GM21529 (cell line): Measurements from ENCODE around the gene WFDC10A.
"Not testable (repeated sequence)": the region's sequence is repeated elsewhere in the genome, so short reads cannot be mapped to it uniquely, and the experiment has no call there.

Experiments
- ATAC-seq: cut with Tn5 transposase; IDR thresholded peaks from one replicate; pipeline ENCODE4 v1.9.1; 2021; ENCODE audit not compliant: unreplicated experiment

The WFDC10A gene

DNA sequence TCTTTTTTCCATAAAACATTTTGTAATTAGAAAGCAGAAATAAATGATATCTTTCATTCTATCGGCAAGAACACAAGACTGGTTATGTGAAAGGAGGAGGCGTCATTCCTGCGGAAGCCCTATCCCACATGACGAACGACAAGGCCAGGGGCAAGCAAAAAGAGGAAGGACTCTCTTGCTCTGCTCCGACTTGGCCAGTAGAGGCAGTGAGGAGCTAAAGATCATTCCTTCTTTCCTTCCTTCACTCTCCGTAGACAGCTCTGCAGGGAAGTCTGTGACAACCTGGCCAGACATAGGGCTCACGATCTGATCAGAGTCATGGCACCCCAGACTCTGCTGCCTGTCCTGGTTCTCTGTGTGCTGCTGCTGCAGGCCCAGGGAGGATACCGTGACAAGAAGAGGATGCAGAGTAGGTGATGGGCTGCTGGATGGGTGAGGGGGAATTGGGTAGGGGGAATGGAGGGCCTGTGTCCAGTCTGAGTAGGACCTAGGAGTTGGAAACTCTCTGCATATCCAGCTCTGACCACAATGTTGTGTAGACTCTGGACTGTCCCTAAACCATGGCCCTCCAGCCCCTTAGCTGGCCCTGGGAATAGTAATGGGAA, at the start of gene WFDC10A:
Gene WFDC10A, plus strand, starts transcription at position 244 of the 605 bp plus-strand sequence. Its CDS starts 75 bp downstream, at position 319.
- peak; percentile 53 for ATAC-seq

DNA sequence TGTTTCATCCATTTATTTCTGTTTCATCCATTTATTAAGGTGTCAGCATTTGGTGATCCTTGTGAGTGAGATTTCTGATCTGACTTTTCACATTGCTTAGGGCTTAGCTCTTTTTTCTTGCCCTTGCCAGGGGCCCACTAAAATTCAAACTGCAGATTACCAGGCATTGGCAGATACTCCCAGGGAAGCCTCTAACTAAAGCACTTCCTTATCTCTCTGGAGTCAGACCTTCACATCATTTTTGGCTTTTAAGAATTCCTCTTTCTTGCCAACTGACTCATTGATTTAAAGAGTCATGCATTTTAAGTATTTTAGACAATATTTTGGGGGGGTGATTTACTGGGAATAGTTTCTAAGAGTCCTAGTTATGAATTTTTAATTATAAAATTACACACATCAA, 47.8 kb upstream of the WFDC10A start:
- no peak for ATAC-seq

GRCh38 chr20:45583502-45583901, 46.0 kb upstream of the WFDC10A start:
- ATAC-seq = no peak

- not testable (repeated sequence) for ATAC-seq
Observed at GRCh38 chr20:45584294-45584693, 45.2 kb upstream of the WFDC10A start.

DNA sequence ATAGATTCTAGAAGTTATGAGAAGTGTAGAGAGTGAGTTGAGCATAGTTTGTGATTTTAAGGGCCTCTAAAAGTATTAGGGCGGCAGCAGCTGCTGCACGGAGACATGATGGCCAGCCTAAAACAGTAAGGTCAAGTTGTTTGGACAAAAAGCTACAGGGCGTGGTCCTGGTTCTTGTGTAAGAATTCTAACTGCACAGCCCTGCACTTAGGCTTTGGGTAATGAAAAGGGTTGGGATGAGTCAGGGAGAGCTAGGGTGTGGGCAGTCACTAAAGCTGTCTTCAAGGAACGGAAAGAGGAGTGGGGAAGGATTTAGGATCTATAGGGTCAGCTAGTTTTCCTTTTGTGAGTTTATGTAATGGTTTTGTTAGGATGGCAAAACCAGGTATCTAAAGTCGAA, 43.6 kb upstream of the WFDC10A start:
- ATAC-seq = not testable (repeated sequence)

DNA sequence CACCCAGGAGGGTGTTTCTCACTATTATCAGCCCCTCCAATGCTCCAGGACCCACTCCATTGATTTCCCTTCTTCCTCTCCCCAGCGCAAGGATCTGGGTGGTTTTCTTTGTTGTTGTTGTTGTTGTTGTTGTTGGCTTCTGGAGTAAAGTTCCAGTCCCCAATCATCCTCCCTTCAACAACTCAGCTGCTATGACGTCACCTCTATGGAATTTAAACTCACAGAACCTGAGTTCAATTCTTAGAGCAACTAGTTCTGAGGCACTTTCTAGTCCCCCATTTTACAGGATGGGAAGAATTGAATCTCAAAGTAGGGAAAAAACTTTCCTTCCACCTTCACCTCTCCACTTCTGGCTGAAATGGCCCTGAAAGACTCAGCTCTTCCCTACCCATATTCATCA, 40.7 kb upstream of the WFDC10A start:
- no peak for ATAC-seq

GRCh38 chr20:45589725-45590124, 39.8 kb upstream of the WFDC10A start:
- no peak for ATAC-seq

DNA sequence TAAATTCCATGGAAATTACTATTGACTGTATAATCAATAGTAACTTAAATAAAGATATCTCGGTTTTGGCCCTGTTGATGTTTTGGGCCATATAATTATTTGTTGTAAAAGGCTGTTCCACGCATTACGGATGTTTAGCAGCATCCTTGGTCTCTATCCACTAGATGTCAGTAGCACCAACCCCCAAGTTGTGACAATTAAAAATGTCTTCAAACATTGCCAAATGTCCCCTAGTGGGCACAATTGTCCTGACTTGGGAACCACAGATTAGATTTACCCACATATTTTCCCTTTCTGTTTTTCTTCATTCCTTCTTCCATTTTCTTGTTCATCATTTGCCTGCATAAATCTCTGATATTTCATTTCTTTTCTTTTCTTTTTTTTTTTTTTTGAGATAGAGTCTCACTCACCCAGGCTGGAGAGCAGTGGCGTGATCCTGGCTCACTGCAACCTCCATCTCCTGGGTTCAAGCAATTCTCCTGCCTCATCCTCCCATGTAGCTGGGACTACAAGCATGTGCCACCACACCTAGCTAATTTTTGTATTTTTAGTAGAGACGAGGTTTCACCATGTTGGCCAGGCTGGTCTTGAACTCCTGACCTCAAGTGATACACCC, 36.9 kb upstream of the WFDC10A start:
- ATAC-seq = no peak

- no peak for ATAC-seq
Observed at GRCh38 chr20:45593498-45593897, 36.0 kb upstream of the WFDC10A start.

DNA sequence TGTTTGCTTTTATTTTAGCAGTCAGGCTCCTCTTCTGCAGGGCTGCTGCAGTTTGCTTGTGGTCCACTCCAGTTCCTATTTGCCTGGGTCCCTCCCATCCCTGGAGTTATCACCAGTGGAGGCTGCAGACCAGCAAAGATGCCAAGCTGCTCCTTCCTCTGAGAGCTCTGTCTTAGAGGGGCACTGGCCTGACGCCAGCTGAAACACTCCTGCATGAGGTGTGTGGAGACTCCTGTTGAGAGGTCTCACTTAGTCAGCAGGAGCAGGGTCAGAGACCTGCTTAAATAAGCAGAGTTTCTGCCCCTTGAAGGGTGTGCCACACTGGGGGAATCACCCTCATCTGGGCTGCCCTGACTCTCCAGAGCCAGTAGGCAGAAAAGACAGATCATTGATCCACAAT, 34.3 kb upstream of the WFDC10A start:
- ATAC-seq = no peak

- ATAC-seq = no peak
Observed at GRCh38 chr20:45607810-45608209, 21.7 kb upstream of the WFDC10A start.

GRCh38 chr20:45611054-45611453, 18.5 kb upstream of the WFDC10A start:
- no peak for ATAC-seq

GRCh38 chr20:45612314-45612713, 17.2 kb upstream of the WFDC10A start:
- no peak for ATAC-seq

DNA sequence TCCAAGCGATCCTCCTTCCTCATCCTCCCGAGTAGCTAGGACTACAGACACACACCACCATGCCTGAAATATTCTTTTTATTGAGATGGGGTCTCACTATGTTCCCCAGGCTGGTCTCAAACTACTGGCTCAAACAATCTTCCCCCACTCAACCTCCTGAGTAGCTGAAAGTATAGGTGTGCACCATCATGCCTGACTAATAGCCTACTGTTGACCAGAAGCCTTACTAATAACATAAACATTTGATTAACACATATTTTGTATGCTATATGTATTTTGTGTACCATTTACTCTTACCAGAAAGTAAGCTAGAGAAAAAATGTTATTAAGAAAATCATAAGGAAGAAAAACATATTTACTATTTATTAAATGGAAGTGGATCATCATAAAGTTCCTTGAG, 11.9 kb upstream of the WFDC10A start:
- ATAC-seq = no peak

- no peak for ATAC-seq
Observed at GRCh38 chr20:45621593-45621992, 7.9 kb upstream of the WFDC10A start.

- ATAC-seq = no peak
Observed at GRCh38 chr20:45626540-45626939, 3.0 kb upstream of the WFDC10A start.

DNA sequence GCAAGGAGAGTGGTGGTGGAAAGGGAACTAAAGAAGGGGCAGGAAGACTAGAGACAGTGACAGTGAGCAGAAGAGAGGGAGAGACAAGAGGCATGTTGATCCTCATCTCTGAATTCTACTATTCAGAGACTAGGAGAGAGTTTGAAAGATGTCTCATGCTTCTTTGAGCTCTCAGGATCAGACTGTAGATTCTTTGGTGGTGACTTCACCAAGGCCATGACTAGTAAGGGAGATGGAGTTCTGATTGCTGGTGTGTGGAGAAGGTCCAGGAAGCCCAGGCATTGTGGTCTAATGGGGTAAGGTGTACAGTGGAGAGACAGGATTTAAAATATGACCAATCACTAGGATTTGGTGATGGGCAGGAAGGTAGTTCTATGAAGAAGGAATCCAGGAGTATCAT, 832 bp downstream of the WFDC10A start:
- ATAC-seq = no peak

GRCh38 chr20:45631184-45631583, 1.6 kb downstream of the WFDC10A start, which contains the start of gene WFDC9:
Gene WFDC9, minus strand, starts transcription at chr20:45631284. Its CDS starts 21,103 bp downstream, at chr20:45610181.
- no peak for ATAC-seq

DNA sequence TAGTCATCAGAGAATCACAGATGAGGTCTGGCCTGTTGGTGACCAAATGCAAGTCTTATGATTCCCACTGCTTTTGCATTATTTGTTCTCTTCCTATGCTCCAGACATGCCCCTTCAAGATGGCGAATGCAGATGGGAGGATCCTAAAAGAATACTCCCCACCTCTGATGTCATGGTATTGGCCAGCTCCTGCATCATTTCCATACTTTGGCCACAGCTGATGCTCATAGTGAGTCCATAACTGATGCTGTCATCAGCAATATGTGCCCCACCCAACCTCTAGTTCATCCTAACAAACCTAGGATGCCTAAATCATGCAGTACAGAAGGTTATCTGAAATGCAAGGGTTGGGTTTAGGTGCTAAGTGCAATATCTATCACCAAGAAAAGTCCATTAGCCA, 7.0 kb downstream of the WFDC10A start:
- no peak for ATAC-seq

- no peak for ATAC-seq
Observed at GRCh38 chr20:45639687-45640086, 10.1 kb downstream of the WFDC10A start.

GRCh38 chr20:45641076-45641475, 11.5 kb downstream of the WFDC10A start:
- ATAC-seq = not testable (repeated sequence)

DNA sequence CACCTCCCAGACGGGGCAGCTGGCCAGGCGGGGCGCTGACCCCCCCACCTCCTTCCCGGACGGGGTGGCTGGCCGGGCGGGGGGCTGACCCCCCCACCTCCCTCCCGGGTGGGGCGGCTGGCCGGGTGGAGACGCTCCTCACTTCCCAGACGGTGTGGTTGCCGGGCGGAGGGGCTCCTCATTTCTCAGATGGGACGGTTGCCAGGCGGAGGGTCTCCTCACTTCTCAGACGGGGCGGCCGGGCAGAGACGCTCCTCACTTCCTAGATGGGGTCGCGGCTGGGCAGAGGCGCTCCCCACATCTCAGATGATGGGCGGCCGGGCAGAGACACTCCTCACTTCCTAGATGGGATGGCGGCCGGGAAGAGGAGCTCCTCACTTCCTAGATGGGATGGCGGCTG, 16.3 kb downstream of the WFDC10A start:
- not testable (repeated sequence) for ATAC-seq

GRCh38 chr20:45646875-45647274, 17.3 kb downstream of the WFDC10A start:
- ATAC-seq = no peak
